HTR-8/SVneo (cell line): ENCODE data around the gene ZNF775.

Experiments used
- DNase-seq: peaks from one replicate; pipeline ENCODE4 v3.0.0; 2011; ENCODE audit warnings: low spot score, mixed read lengths; ENCODE audit not compliant: insufficient read length
- FAIRE-seq: peaks from 2 replicates; lab custom pipeline; 2011; peaks lifted over from hg19 to GRCh38; lab: Jason Lieb, UNC

Gene ZNF775

GRCh38 chr7:150399421-150400007 lies 20.4 kb downstream of the ZNF775 start:
- FAIRE-seq: no peak
- DNase-seq: no peak

GRCh38 chr7:150400008-150400787 lies 21.1 kb downstream of the ZNF775 start:
- no peak for FAIRE-seq

GRCh38 chr7:150400788-150401423 lies 21.8 kb downstream of the ZNF775 start:
- DNase-seq (no peak), FAIRE-seq (no peak)

More at GRCh38 chr7:150400008-150400787, 21.1 kb downstream of the ZNF775 start:
- DNase-seq: no peak

- no peak for FAIRE-seq
- DNase-seq: no peak
Observed at GRCh38 chr7:150401424-150401790, 22.3 kb downstream of the ZNF775 start.

GRCh38 chr7:150401861-150402631 lies 22.9 kb downstream of the ZNF775 start:
- FAIRE-seq (no peak), DNase-seq (no peak)

- no peak for DNase-seq
- no peak for FAIRE-seq
Observed at GRCh38 chr7:150402671-150403321, 23.7 kb downstream of the ZNF775 start.

GRCh38 chr7:150403376-150404171 lies 24.4 kb downstream of the ZNF775 start:
- FAIRE-seq: no peak
- DNase-seq: no peak

GRCh38 chr7:150404172-150404804 lies 25.2 kb downstream of the ZNF775 start:
- DNase-seq (no peak), FAIRE-seq (no peak)

- peak; percentile 62 for DNase-seq
Observed at GRCh38 chr7:150404805-150405583, 25.9 kb downstream of the ZNF775 start.

GRCh38 chr7:150405584-150406311 lies 26.6 kb downstream of the ZNF775 start:
- FAIRE-seq (no peak), DNase-seq (no peak)

More at GRCh38 chr7:150404805-150405583, 25.9 kb downstream of the ZNF775 start:
- FAIRE-seq: no peak

- no peak for FAIRE-seq
- DNase-seq: no peak
Observed at GRCh38 chr7:150406312-150406566, 27.1 kb downstream of the ZNF775 start.

- DNase-seq (no peak), FAIRE-seq (no peak)
Observed at GRCh38 chr7:150406567-150407421, 27.7 kb downstream of the ZNF775 start.

GRCh38 chr7:150407588-150408392 lies 28.7 kb downstream of the ZNF775 start:
- DNase-seq: no peak
- FAIRE-seq: no peak

- FAIRE-seq: no peak
- no peak for DNase-seq
Observed at GRCh38 chr7:150408393-150409299, 29.5 kb downstream of the ZNF775 start.
